HL-60/S4 (cell line): ENCODE measurements around the gene GZMH.
"Not testable (repeated sequence)": the region's sequence is repeated elsewhere in the genome, so short reads cannot be mapped to it uniquely, and the experiment has no call there.

Experiments used
- in situ Hi-C: fragments of 300-500 bp; cut with MboI; formaldehyde crosslinking; loops from 2 replicates; pipeline ENCODE4 v1.14.3; 2022; ENCODE audit warnings: low sequenced_read_pairs

The GZMH gene

GRCh38 chr14:24595073-24595808 lies 14.2 kb downstream of the GZMH start:
- in situ Hi-C loops: no loop called here

GRCh38 chr14:24591004-24591403 lies 18.5 kb downstream of the GZMH start:
- in situ Hi-C loops: not testable (repeated sequence)

GRCh38 chr14:24584402-24584801 lies 25.1 kb downstream of the GZMH start:
- in situ Hi-C loops: not testable (repeated sequence)

- in situ Hi-C loops: no loop called here
Observed at GRCh38 chr14:24578558-24578957, 30.9 kb downstream of the GZMH start.

GRCh38 chr14:24576771-24577170 lies 32.7 kb downstream of the GZMH start:
- in situ Hi-C loops: no loop called here

GRCh38 chr14:24576182-24576581 lies 33.3 kb downstream of the GZMH start, which contains the start of gene CTSG:
CTSG (minus strand) TSS chr14:24576250; CDS start chr14:24576223, 27 bp downstream.
- in situ Hi-C loops: no loop called here

- in situ Hi-C loops: no loop called here
Observed at GRCh38 chr14:24574206-24574774, 35.2 kb downstream of the GZMH start.

- in situ Hi-C loops: no loop called here
Observed at GRCh38 chr14:24566318-24566717, 43.2 kb downstream of the GZMH start.

- in situ Hi-C loops: no loop called here
Observed at GRCh38 chr14:24565766-24566165, 43.7 kb downstream of the GZMH start.

- in situ Hi-C loops: no loop called here
Observed at GRCh38 chr14:24563505-24563904, 46.0 kb downstream of the GZMH start.

GRCh38 chr14:24556756-24557155 lies 52.7 kb downstream of the GZMH start:
- in situ Hi-C loops: no loop called here
